H1 (cell line): ENCODE results near the gene MEN1. TPM values are rescaled to one million over a fixed set of nuclear protein-coding genes. Genes with fewer than 3 reads are reported as not detected.

Experiments
- ATF2 ChIP-seq: IDR thresholded peaks from 2 replicates; pipeline ENCODE4 v1.6.1; 2012; ENCODE audit warnings: low read length, inconsistent platforms
- ATF3 ChIP-seq: IDR thresholded peaks from 2 replicates; pipeline ENCODE4 v1.6.1; 2011; ENCODE audit warnings: low read depth, mild to moderate bottlenecking, low read length; ENCODE audit not compliant: insufficient read depth
- BRCA1 ChIP-seq: IDR thresholded peaks from 2 replicates; pipeline ENCODE4 v1.6.1; 2012; ENCODE audit warnings: low read depth, low read length, improper control_type of control experiment
- CHD2 ChIP-seq: IDR thresholded peaks from 2 replicates; pipeline ENCODE4 v1.6.1; 2012; ENCODE audit warnings: low read length, improper control_type of control experiment
- E2F6 ChIP-seq: IDR thresholded peaks from 2 replicates; pipeline ENCODE4 v1.6.1; 2012; ENCODE audit warnings: inconsistent platforms
- EGR1 ChIP-seq: IDR thresholded peaks from 2 replicates; pipeline ENCODE4 v1.6.1; 2011; ENCODE audit warnings: low read depth, low read length, borderline replicate concordance
- EP300 ChIP-seq, 2 experiments: IDR thresholded peaks; 1 replicate in 1 of 2; 2 replicates in 1 of 2; pipeline ENCODE4 v1.6.1; 2011 to 2012; ENCODE audit warnings: low read depth in 2 of 2, low read length in 2 of 2, mild to moderate bottlenecking in 2 of 2, borderline replicate concordance in 1 of 2, inconsistent platforms in 1 of 2, moderate library complexity in 1 of 2
- GABPA ChIP-seq: IDR thresholded peaks from 2 replicates; pipeline ENCODE4 v1.6.1; 2011; ENCODE audit warnings: mild to moderate bottlenecking, low read length, moderate library complexity, borderline replicate concordance; ENCODE audit not compliant: insufficient read depth
- HDAC2 ChIP-seq, 2 experiments: fragments of 300-600 bp in 1 of 2; sonication (generic) in 1 of 2; IDR thresholded peaks; 2 replicates each; pipeline ENCODE4 v1.6.1; 2011 to 2012; ENCODE audit warnings: low read depth in 2 of 2, low read length in 2 of 2, mild to moderate bottlenecking in 2 of 2, moderate library complexity in 2 of 2, borderline replicate concordance in 1 of 2, inconsistent platforms in 1 of 2
- HDAC6 ChIP-seq: IDR thresholded peaks from one replicate; pipeline ENCODE4 v1.7.1; 2012; ENCODE audit warnings: low read depth, mild to moderate bottlenecking, inconsistent platforms, low read length, moderate library complexity
- MAX ChIP-seq: IDR thresholded peaks from 2 replicates; pipeline ENCODE4 v1.6.1; 2012; ENCODE audit warnings: inconsistent platforms
- POU5F1 ChIP-seq: IDR thresholded peaks from 2 replicates; pipeline ENCODE4 v1.6.1; 2011; ENCODE audit warnings: low read depth, mild to moderate bottlenecking, low read length, moderate library complexity
- RAD21 ChIP-seq, 2 experiments: IDR thresholded peaks in 1 of 2; conservative IDR thresholded peaks in 1 of 2; 2 replicates each; pipeline ENCODE4 v1.6.1; 2011; ENCODE audit warnings: low read depth in 2 of 2, low read length in 2 of 2, improper control_type of control experiment in 1 of 2, inconsistent platforms in 1 of 2, mild to moderate bottlenecking in 1 of 2, moderate library complexity in 1 of 2
- SP4 ChIP-seq: IDR thresholded peaks from 2 replicates; pipeline ENCODE4 v1.6.1; 2012; ENCODE audit warnings: low read length, inconsistent platforms
- SRF ChIP-seq: IDR thresholded peaks from 2 replicates; pipeline ENCODE4 v1.6.1; 2011; ENCODE audit warnings: mild to moderate bottlenecking, low read depth, low read length, moderate library complexity
- SUZ12 ChIP-seq: fragments of 200-600 bp; sonication (generic); IDR thresholded peaks from 2 replicates; pipeline ENCODE4 v1.6.1; 2012; ENCODE audit warnings: mild to moderate bottlenecking, inconsistent platforms, low read length, moderate library complexity, mixed read lengths
- TAF1 ChIP-seq: IDR thresholded peaks from 2 replicates; pipeline ENCODE4 v1.6.1; 2011; ENCODE audit warnings: mild to moderate bottlenecking, low read depth, low read length
- TCF12 ChIP-seq: IDR thresholded peaks from 2 replicates; pipeline ENCODE4 v1.6.1; 2011; ENCODE audit warnings: low read depth, mild to moderate bottlenecking, low read length
- polyA plus RNA-seq, 7 experiments: library from polyadenylated mRNA; depleted of rRNA in 3 of 7; stranded (reverse) in 5 of 7; unstranded in 2 of 7; fragments of >200 nt in 5 of 7; fragments of 200-250 nt in 2 of 7; gene quantifications; 1 replicate in 5 of 7; 2 replicates in 1 of 7; 4 replicates in 1 of 7; pipeline versions ENCODE4 v1.2.1 to v1.2.3, GENCODE V29; 2011 to 2013; ENCODE audit warnings: missing spikeins in 2 of 7, mixed read lengths in 2 of 7
- total RNA-seq: library from RNA; stranded (reverse); fragmentation: NEBNext Ultra II Directional; extraction: Animal tissue kit (Norgen Biotek cat#: 25700); gene quantifications from 2 replicates; pipeline ENCODE4 v1.2.1, GENCODE V29; 2021

Gene MEN1
- total and polyA plus RNA-seq, 2 of the 8 experiments (the other 6 are each of a cell fraction or from before 2014, with no cell fraction given) = 47.2 to 56.3 TPM

GRCh38 chr11:64759722-64760719, 50.3 kb downstream of the MEN1 start, which contains the start of gene PYGM (continued):
- TF ChIP-seq GABPA = 0 out of 2 replicates have a peak, but pooled peaks have one; percentile 6
- TF ChIP-seq EP300 (IDR thresholded peaks at IDR 0.05; ENCODE audit: borderline replicate concordance in 1 of 2, low read depth in 2 of 2, low read length in 2 of 2) = no peak
- TF ChIP-seq TCF12 = no peak
- peak; percentile 36; the same call in 1 of the 2 replicates for TF ChIP-seq MAX
- TF ChIP-seq ATF3 = no peak
- TF ChIP-seq CHD2 = no peak
- no peak for TF ChIP-seq SP4
- peak; percentile 47; the same call in 1 of the 2 replicates for TF ChIP-seq TAF1
- no peak for TF ChIP-seq HDAC2 (IDR thresholded peaks at IDR 0.05; ENCODE audit: borderline replicate concordance in 1 of 2, low read depth in 2 of 2, low read length in 2 of 2)
- TF ChIP-seq POU5F1 = no peak
- TF ChIP-seq SRF = no peak
- no peak for TF ChIP-seq ATF2
- no peak for TF ChIP-seq BRCA1
- TF ChIP-seq EGR1 = no peak
- TF ChIP-seq RAD21 (IDR thresholded peaks at IDR 0.05 in 1 of 2, conservative IDR thresholded peaks at IDR 0.05 in 1 of 2; ENCODE audit: low read depth in 2 of 2, low read length in 2 of 2) = no peak; a peak in 1 of 4 replicates
- TF ChIP-seq E2F6 = no peak
- TF ChIP-seq HDAC6 = no peak
- no peak for TF ChIP-seq SUZ12
